SK-N-SH (cell line): ENCODE results near the gene NDUFAF5. TPM values are rescaled to one million over a fixed set of nuclear protein-coding genes. Genes with fewer than 3 reads are reported as not detected.
"Not testable (repeated sequence)": the region's sequence is repeated elsewhere in the genome, so short reads cannot be mapped to it uniquely, and the experiment has no call there.

Experiments used
- CTCF ChIA-PET: fragments of 300-600, 350-600 bp; formaldehyde crosslinking; extraction: SDS; loops from one replicate; lab custom pipeline; 2021; lab: Yijun Ruan, JAX
- POLR2A ChIA-PET: fragments of 350-600 bp; sonication (Branson Sonifier 250); formaldehyde crosslinking; extraction: SDS; loops from one replicate; lab custom pipeline; 2020; ENCODE audit warnings: antibody characterized with exemption, inconsistent platforms; lab: Yijun Ruan, JAX
- DNase-seq: peaks from one replicate; pipeline ENCODE4 v3.0.0; 2012
- H2AFZ ChIP-seq: fragments of 200-600 bp; sonication (generic); 2 replicates; pipeline ENCODE4 v1.8.1; 2016; ENCODE audit warnings: antibody characterized with exemption, mild to moderate bottlenecking, low read depth
- H3F3A ChIP-seq: fragments of 200-600 bp; sonication (generic); replicated peaks from 2 replicates; pipeline ENCODE3; 2016; ENCODE audit warnings: antibody characterized with exemption, mild to moderate bottlenecking; ENCODE audit not compliant: insufficient read depth
- H3K27ac ChIP-seq, 2 experiments: fragments of 200-500 bp in 1 of 2; fragments of 200-600 bp in 1 of 2; sonication (Bioruptor generic) in 1 of 2; sonication (generic), shearing (Covaris generic) in 1 of 2; 2 replicates each; pipeline versions ENCODE4 v1.5.1 to v1.6.1; 2014 to 2016; ENCODE audit warnings: low read depth in 2 of 2, inconsistent platforms in 1 of 2, low read length in 1 of 2, mild to moderate bottlenecking in 1 of 2, mixed read lengths in 1 of 2
- H3K27me3 ChIP-seq: fragments of 200-600 bp; sonication (generic), shearing (Covaris generic); 2 replicates; pipeline ENCODE4 v1.6.1; 2016; ENCODE audit warnings: mixed run types; ENCODE audit not compliant: insufficient read depth
- H3K36me3 ChIP-seq, 2 experiments: fragments of 200-500 bp in 1 of 2; fragments of 200-600 bp in 1 of 2; sonication (Bioruptor generic) in 1 of 2; sonication (generic) in 1 of 2; replicated peaks in 1 of 2; 2 replicates each; pipeline versions ENCODE3 to v1.5.1; 2014 to 2016; ENCODE audit warnings: low read length in 1 of 2, mild to moderate bottlenecking in 1 of 2; ENCODE audit not compliant: insufficient read depth in 2 of 2, control insufficient read depth in 1 of 2
- H3K4me1 ChIP-seq, 2 experiments: fragments of 200-500 bp in 1 of 2; fragments of 200-600 bp in 1 of 2; sonication (Bioruptor generic) in 1 of 2; sonication (generic), shearing (Covaris generic) in 1 of 2; 2 replicates each; pipeline versions ENCODE4 v1.5.1 to v1.6.1; 2014 to 2016; ENCODE audit warnings: low read depth in 1 of 2, low read length in 1 of 2, mixed run types in 1 of 2; ENCODE audit not compliant: insufficient read depth in 2 of 2, control insufficient read depth in 1 of 2
- H3K4me2 ChIP-seq: fragments of 200-600 bp; sonication (generic), shearing (Covaris generic); 2 replicates; pipeline ENCODE4 v1.6.1; 2017; ENCODE audit warnings: mixed run types
- H3K4me3 ChIP-seq, 2 experiments: fragments of 200-500 bp in 1 of 2; fragments of 200-600 bp in 1 of 2; sonication (Bioruptor generic) in 1 of 2; sonication (generic), shearing (Covaris generic) in 1 of 2; 2 replicates each; pipeline versions ENCODE4 v1.5.1 to v1.8.1; 2014 to 2016; ENCODE audit warnings: low read depth in 2 of 2, inconsistent platforms in 1 of 2, low read length in 1 of 2, mild to moderate bottlenecking in 1 of 2, mixed read lengths in 1 of 2, moderate library complexity in 1 of 2
- H3K79me2 ChIP-seq: fragments of 200-600 bp; sonication (generic); 2 replicates; pipeline ENCODE4 v1.8.1; 2017; ENCODE audit warnings: mild to moderate bottlenecking; ENCODE audit not compliant: insufficient read depth
- H3K9ac ChIP-seq: fragments of 200-600 bp; sonication (generic); 2 replicates; pipeline ENCODE4 v1.6.1; 2017; ENCODE audit warnings: mixed run types
- H3K9me2 ChIP-seq: fragments of 200-600 bp; sonication (generic); 2 replicates; pipeline ENCODE4 v1.6.1; 2017; ENCODE audit warnings: mixed run types
- H3K9me3 ChIP-seq: fragments of 200-600 bp; sonication (generic); 2 replicates; pipeline ENCODE4 v1.6.1; 2017; ENCODE audit warnings: mixed run types, mild to moderate bottlenecking, moderate library complexity
- H4K20me1 ChIP-seq: fragments of 200-600 bp; sonication (generic); 2 replicates; pipeline ENCODE4 v1.6.1; 2017; ENCODE audit warnings: mild to moderate bottlenecking, mixed run types; ENCODE audit not compliant: insufficient read depth
- CHD2 ChIP-seq: fragments of 150-350 bp; IDR thresholded peaks from 2 replicates; pipeline ENCODE4 v1.6.1; 2018; ENCODE audit warnings: low read length; ENCODE audit not compliant: partially characterized antibody
- EP300 ChIP-seq, 2 experiments: IDR thresholded peaks; 2 replicates each; pipeline versions ENCODE4 v1.4.0 to v1.6.1; 2012; ENCODE audit warnings: borderline replicate concordance in 1 of 2, low read depth in 1 of 2, low read length in 1 of 2
- GATA2 ChIP-seq: sonication (generic); formaldehyde crosslinking; IDR thresholded peaks from 2 replicates; pipeline ENCODE4 v1.5.0; 2020; ENCODE audit warnings: mild to moderate bottlenecking, missing genetic modification reagents
- JUND ChIP-seq: IDR thresholded peaks from 2 replicates; pipeline ENCODE4 v1.4.0; 2012
- MEF2A ChIP-seq: IDR thresholded peaks from 2 replicates; pipeline ENCODE4 v1.4.0; 2012; ENCODE audit warnings: low read depth, borderline replicate concordance
- RFX5 ChIP-seq: IDR thresholded peaks from 2 replicates; pipeline ENCODE4 v1.6.1; 2012; ENCODE audit warnings: mild to moderate bottlenecking, improper control_type of control experiment, low read length
- TAF1 ChIP-seq: IDR thresholded peaks from 2 replicates; pipeline ENCODE4 v1.6.1; 2012; ENCODE audit warnings: low read depth, mild to moderate bottlenecking, low read length, moderate library complexity, borderline replicate concordance
- TCF12 ChIP-seq: IDR thresholded peaks from 2 replicates; pipeline ENCODE4 v1.4.0; 2012
- TEAD4 ChIP-seq: IDR thresholded peaks from 2 replicates; pipeline ENCODE4 v1.4.0; 2012; ENCODE audit warnings: mild to moderate bottlenecking, borderline replicate concordance; ENCODE audit not compliant: insufficient read depth
- WGBS: methylation state at CpG from one replicate; pipeline ENCODE4 v1.1.6; 2017; ENCODE audit warnings: low lambda C conversion rate; 5-methylcytosine and 5-hydroxymethylcytosine counted together
- polyA plus RNA-seq, 3 experiments: library from polyadenylated mRNA; depleted of rRNA; stranded (reverse); fragments of >200 nt; gene quantifications; 2 replicates each; pipeline ENCODE4 v1.2.3, GENCODE V29; 2012
- TF ChIP-seq, protein P1 (sequence below): fragments of 150-350 bp; IDR thresholded peaks from 2 replicates; pipeline ENCODE4 v1.6.1; 2016; ENCODE audit warnings: mild to moderate bottlenecking, low read depth, low read length
- TF ChIP-seq, protein P2 (sequence below): IDR thresholded peaks from 2 replicates; pipeline ENCODE4 v1.4.0; 2012; ENCODE audit warnings: low read depth, borderline replicate concordance
- TF ChIP-seq, protein P3 (sequence below): IDR thresholded peaks from 2 replicates; pipeline ENCODE4 v1.4.0; 2012; ENCODE audit warnings: low read depth

Gene NDUFAF5
- polyA plus RNA-seq, 1 of the 3 experiments (the other 2 are of a cell fraction) = 8.0 TPM

- POLR2A ChIA-PET = interaction anchor here (0.6 kb wide), 1 partner anchor 358 kb away, joined by 3 read pairs; no protein-coding TSS in a partner anchor
Measured at GRCh38 chr20:13756551-13756950, 28.3 kb upstream of the NDUFAF5 start.

DNA sequence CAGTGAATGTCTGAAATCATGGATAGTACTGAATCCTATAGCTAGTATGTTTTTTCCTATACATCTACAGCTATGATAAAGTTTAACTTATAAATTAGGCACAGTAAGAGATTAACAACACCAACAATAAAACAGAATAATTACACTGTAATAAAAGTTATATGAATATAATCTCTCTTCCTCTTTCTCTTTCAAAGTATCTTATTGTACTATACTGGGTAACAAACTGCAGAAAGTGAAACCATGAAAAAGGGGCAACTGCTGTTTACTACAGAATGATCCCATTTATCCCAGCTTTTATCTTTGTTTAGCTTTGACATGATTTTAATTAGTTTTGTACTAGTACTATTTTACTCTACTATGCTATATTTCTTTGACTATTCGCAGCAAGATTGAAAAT is 25.9 kb upstream of the NDUFAF5 start:
- no peaks in the 10 kb centered on the region for H3K9me2 ChIP-seq
- no peak for TF ChIP-seq TCF12
- no peak for TF ChIP-seq CHD2
- TF ChIP-seq, protein P1, sequence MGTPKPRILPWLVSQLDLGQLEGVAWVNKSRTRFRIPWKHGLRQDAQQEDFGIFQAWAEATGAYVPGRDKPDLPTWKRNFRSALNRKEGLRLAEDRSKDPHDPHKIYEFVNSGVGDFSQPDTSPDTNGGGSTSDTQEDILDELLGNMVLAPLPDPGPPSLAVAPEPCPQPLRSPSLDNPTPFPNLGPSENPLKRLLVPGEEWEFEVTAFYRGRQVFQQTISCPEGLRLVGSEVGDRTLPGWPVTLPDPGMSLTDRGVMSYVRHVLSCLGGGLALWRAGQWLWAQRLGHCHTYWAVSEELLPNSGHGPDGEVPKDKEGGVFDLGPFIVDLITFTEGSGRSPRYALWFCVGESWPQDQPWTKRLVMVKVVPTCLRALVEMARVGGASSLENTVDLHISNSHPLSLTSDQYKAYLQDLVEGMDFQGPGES = no peak
- no peak for TF ChIP-seq TAF1
- no peak for TF ChIP-seq EP300 (IDR thresholded peaks at IDR 0.05; ENCODE audit: borderline replicate concordance in 1 of 2, low read depth in 1 of 2, low read length in 1 of 2)
- TF ChIP-seq, all 33 proteins: peak for 0
- Histone ChIP-seq H3K36me3 (peaks cover 52 to 78% of the 10 kb centered on the region in 2 experiments), H3K27me3 (no peaks in the 10 kb centered on the region), H3K4me2 (no peak overlapping the region), H2AFZ (no peak overlapping the region), H3K9ac (no peak overlapping the region), H3K27ac (no peak overlapping the region), H3K79me2 (no peaks in the 10 kb centered on the region; the same call in 1 of the 2 replicates), H3F3A (no peaks in the 10 kb centered on the region), H3K4me3 (no peak overlapping the region), H3K4me1 (no peaks in the 10 kb centered on the region), H3K9me3 (no peaks in the 10 kb centered on the region), H4K20me1 (no peaks in the 10 kb centered on the region)
- DNase-seq = no peak
- whole genome bisulfite sequencing = 100% methylated on average over 1 of the region's 1 CpG
- POLR2A ChIA-PET = no interaction called here
- CTCF ChIA-PET = interaction anchor here (1.0 to 1.4 kb wide), 2 partner anchors 13 to 212 kb away, joined by 3 to 5 read pairs; no protein-coding TSS in a partner anchor

More at GRCh38 chr20:13756551-13756950, 28.3 kb upstream of the NDUFAF5 start:
- no peaks in the 10 kb centered on the region for H3F3A ChIP-seq
- H3K4me2 ChIP-seq = no peak overlapping the region
- no peak overlapping the region for H3K27ac ChIP-seq
- no peaks in the 10 kb centered on the region for H3K27me3 ChIP-seq
- CTCF ChIA-PET = interaction anchor here (1.1 to 1.9 kb wide), 4 partner anchors 8 to 432 kb away, joined by 3 to 7 read pairs (median 4); no protein-coding TSS in a partner anchor
- peaks cover 38 to 72% of the 10 kb centered on the region in 2 experiments for H3K36me3 ChIP-seq
- no peaks in the 10 kb centered on the region for H4K20me1 ChIP-seq
- TF ChIP-seq MEF2A = no peak
- TF ChIP-seq, protein P2, sequence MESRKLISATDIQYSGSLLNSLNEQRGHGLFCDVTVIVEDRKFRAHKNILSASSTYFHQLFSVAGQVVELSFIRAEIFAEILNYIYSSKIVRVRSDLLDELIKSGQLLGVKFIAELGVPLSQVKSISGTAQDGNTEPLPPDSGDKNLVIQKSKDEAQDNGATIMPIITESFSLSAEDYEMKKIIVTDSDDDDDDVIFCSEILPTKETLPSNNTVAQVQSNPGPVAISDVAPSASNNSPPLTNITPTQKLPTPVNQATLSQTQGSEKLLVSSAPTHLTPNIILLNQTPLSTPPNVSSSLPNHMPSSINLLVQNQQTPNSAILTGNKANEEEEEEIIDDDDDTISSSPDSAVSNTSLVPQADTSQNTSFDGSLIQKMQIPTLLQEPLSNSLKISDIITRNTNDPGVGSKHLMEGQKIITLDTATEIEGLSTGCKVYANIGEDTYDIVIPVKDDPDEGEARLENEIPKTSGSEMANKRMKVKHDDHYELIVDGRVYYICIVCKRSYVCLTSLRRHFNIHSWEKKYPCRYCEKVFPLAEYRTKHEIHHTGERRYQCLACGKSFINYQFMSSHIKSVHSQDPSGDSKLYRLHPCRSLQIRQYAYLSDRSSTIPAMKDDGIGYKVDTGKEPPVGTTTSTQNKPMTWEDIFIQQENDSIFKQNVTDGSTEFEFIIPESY = no peak
- no peak for TF ChIP-seq EP300 (IDR thresholded peaks at IDR 0.05; ENCODE audit: borderline replicate concordance in 1 of 2, low read depth in 1 of 2, low read length in 1 of 2)
- TF ChIP-seq JUND = no peak
- no peak for TF ChIP-seq TEAD4
- TF ChIP-seq, protein P3, sequence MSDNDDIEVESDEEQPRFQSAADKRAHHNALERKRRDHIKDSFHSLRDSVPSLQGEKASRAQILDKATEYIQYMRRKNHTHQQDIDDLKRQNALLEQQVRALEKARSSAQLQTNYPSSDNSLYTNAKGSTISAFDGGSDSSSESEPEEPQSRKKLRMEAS = no peak
- TF ChIP-seq TAF1 = no peak
- no peak for TF ChIP-seq GATA2
- TF ChIP-seq RFX5 = no peak
- no peak overlapping the region for H2AFZ ChIP-seq
- no peaks in the 10 kb centered on the region for H3K9me3 ChIP-seq
- no peak overlapping the region for H3K9ac ChIP-seq
- H3K4me3 ChIP-seq = no peak overlapping the region
- no peaks in the 10 kb centered on the region for H3K4me1 ChIP-seq
- no peaks in the 10 kb centered on the region for H3K79me2 ChIP-seq
- no peak for DNase-seq
- H3K9me2 ChIP-seq = no peaks in the 10 kb centered on the region
- WGBS = 89% methylated on average over 1 of the region's 1 CpG

- H3K4me1 ChIP-seq, H3K9me2 ChIP-seq, H3F3A ChIP-seq, H3K4me2 ChIP-seq, H3K79me2 ChIP-seq, H3K4me3 ChIP-seq, H2AFZ ChIP-seq, POLR2A ChIA-PET, H3K27ac ChIP-seq, H3K9ac ChIP-seq, H3K27me3 ChIP-seq, CTCF ChIA-PET, H3K9me3 ChIP-seq, DNase-seq, H4K20me1 ChIP-seq: not testable (repeated sequence)
- H3K36me3 ChIP-seq = peaks cover 61 to 75% of the 10 kb centered on the region in 2 experiments
- WGBS = 98% methylated on average over 6 of the region's 33 CpGs
Measured at GRCh38 chr20:13760451-13760946, 24.3 kb upstream of the NDUFAF5 start.
